GM13977 (cell line): ENCODE measurements around the gene RALGAPA2.

Source experiments
- DNase-seq: peaks from one replicate; pipeline ENCODE4 v3.0.0; 2012; ENCODE audit warnings: low spot score
- CTCF ChIP-seq: IDR thresholded peaks from 2 replicates; pipeline ENCODE4 v1.5.1; 2012; ENCODE audit warnings: mild to moderate bottlenecking, control low read depth; ENCODE audit not compliant: insufficient read depth; ENCODE audit errors: extremely low read depth, missing control alignments
- in situ Hi-C: fragments of 300-500 bp; cut with MboI; formaldehyde crosslinking; loops from one replicate; pipeline ENCODE4 v1.12.0; 2022; ENCODE audit warnings: low sequenced_read_pairs, low pct_unique_long_range_greater_than_20kb, mixed read lengths, inconsistent platforms; ENCODE audit not compliant: unreplicated experiment

The RALGAPA2 gene

GRCh38 chr20:20568604-20569205 is 143.7 kb downstream of the RALGAPA2 start:
- in situ Hi-C loops = loop anchor here (10.0 to 25.0 kb wide), 2 partner anchors 204 to 481 kb away; partner anchors contain the start of gene INSM1
- peak; percentile 78 for TF ChIP-seq CTCF
- peak; percentile 29 for DNase-seq

- in situ Hi-C loops = loop anchor here (10.0 to 25.0 kb wide), 2 partner anchors 203 to 480 kb away; partner anchors contain the start of gene INSM1
- DNase-seq = no peak
- TF ChIP-seq CTCF = no peak
These were observed 144.7 kb downstream of the RALGAPA2 start for GRCh38 chr20:20567712-20568111.

GRCh38 chr20:20566516-20566915 is 145.9 kb downstream of the RALGAPA2 start:
- no peak for DNase-seq
- TF ChIP-seq CTCF = no peak
- in situ Hi-C loops = loop anchor here (10.0 to 25.0 kb wide), 2 partner anchors 202 to 479 kb away; partner anchors contain the start of gene INSM1

GRCh38 chr20:20564279-20564678 is 148.2 kb downstream of the RALGAPA2 start:
- in situ Hi-C loops = loop anchor here (10.0 to 25.0 kb wide), 2 partner anchors 199 to 477 kb away; partner anchors contain the start of gene INSM1
- TF ChIP-seq CTCF = no peak

GRCh38 chr20:20562507-20562906 is 149.9 kb downstream of the RALGAPA2 start:
- in situ Hi-C loops = loop anchor here (10.0 to 25.0 kb wide), 2 partner anchors 198 to 475 kb away; partner anchors contain the start of gene INSM1
- DNase-seq = no peak
- no peak for TF ChIP-seq CTCF

More at GRCh38 chr20:20564279-20564678, 148.2 kb downstream of the RALGAPA2 start:
- no peak for DNase-seq

GRCh38 chr20:20561841-20562240 is 150.6 kb downstream of the RALGAPA2 start:
- TF ChIP-seq CTCF = no peak
- no peak for DNase-seq
- in situ Hi-C loops = loop anchor here (10.0 to 25.0 kb wide), 2 partner anchors 197 to 475 kb away; partner anchors contain the start of gene INSM1
